ENCODE results near the gene TRAPPC1.

The TRAPPC1 gene

GRCh38 chr17:7887482-7888183 is 44.1 kb downstream of the TRAPPC1 start:
- peak overlapping the region; percentile 80 for H3K4me3 ChIP-seq (ENCODE audit: low read depth, low read length)
- TF ChIP-seq, protein P1, sequence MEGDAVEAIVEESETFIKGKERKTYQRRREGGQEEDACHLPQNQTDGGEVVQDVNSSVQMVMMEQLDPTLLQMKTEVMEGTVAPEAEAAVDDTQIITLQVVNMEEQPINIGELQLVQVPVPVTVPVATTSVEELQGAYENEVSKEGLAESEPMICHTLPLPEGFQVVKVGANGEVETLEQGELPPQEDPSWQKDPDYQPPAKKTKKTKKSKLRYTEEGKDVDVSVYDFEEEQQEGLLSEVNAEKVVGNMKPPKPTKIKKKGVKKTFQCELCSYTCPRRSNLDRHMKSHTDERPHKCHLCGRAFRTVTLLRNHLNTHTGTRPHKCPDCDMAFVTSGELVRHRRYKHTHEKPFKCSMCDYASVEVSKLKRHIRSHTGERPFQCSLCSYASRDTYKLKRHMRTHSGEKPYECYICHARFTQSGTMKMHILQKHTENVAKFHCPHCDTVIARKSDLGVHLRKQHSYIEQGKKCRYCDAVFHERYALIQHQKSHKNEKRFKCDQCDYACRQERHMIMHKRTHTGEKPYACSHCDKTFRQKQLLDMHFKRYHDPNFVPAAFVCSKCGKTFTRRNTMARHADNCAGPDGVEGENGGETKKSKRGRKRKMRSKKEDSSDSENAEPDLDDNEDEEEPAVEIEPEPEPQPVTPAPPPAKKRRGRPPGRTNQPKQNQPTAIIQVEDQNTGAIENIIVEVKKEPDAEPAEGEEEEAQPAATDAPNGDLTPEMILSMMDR (IDR thresholded peaks at IDR 0.05; ENCODE audit: low read depth, low read length), result no peak

GRCh38 chr17:7887038-7887481 is 44.7 kb downstream of the TRAPPC1 start:
- H3K4me3 ChIP-seq (ENCODE audit: low read depth, low read length), result peak overlapping the region; percentile 80
- TF ChIP-seq, protein P1 (IDR thresholded peaks at IDR 0.05; ENCODE audit: low read depth, low read length), result no peak

DNA sequence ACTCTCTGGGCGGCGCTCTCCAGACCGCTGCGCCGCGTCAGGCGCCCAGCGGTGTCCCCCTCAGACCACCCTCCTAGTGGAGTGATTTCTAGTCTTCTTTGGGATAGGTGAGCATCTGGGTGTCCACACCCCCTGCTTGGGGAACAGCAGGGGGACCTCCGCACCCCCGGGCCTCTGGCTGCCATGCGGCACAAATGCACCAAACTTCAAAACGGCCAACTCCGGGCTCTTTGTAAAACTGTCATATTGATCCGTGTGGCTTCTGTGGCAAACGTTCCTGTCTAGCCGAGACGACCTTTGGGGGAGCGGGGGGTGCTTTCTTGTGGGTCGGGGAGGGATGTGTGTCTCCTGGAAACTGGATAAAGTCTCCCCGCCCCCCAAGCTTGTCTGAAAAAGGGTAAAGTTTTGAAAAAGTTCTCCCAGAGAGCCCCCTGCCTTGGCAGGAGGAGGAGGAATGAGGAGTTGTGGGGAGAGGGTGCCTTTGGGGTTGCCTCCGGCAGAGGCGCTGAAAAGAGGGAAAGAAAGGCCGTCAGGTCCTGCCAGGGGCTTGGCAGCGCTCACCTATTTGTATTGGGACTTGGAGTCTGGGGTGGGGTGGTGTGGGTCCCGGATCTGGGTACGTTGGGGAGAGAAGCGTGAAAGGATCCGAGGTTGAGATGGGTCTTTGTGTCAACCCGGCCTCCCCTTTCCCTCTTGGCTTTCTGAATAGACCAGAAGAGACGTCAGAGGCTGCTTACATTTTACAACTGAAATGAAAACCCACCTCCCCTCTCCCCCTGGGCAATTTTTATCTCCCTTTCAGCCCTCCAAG is 45.3 kb downstream of the TRAPPC1 start:
- TF ChIP-seq, protein P1 (IDR thresholded peaks at IDR 0.05; ENCODE audit: low read depth, low read length), result no peak
- peak overlapping the region; percentile 80 for H3K4me3 ChIP-seq (ENCODE audit: low read depth, low read length)

- TF ChIP-seq, protein P1 (IDR thresholded peaks at IDR 0.05; ENCODE audit: low read depth, low read length), result no peak
- H3K4me3 ChIP-seq (ENCODE audit: low read depth, low read length), result peak overlapping the region; percentile 80
Measured at GRCh38 chr17:7885367-7886226, 46.1 kb downstream of the TRAPPC1 start.

- peak overlapping the region; percentile 80 for H3K4me3 ChIP-seq (ENCODE audit: low read depth, low read length)
- TF ChIP-seq, protein P1 (IDR thresholded peaks at IDR 0.05; ENCODE audit: low read depth, low read length), result no peak
Measured at GRCh38 chr17:7884581-7885366, 47.0 kb downstream of the TRAPPC1 start.

DNA sequence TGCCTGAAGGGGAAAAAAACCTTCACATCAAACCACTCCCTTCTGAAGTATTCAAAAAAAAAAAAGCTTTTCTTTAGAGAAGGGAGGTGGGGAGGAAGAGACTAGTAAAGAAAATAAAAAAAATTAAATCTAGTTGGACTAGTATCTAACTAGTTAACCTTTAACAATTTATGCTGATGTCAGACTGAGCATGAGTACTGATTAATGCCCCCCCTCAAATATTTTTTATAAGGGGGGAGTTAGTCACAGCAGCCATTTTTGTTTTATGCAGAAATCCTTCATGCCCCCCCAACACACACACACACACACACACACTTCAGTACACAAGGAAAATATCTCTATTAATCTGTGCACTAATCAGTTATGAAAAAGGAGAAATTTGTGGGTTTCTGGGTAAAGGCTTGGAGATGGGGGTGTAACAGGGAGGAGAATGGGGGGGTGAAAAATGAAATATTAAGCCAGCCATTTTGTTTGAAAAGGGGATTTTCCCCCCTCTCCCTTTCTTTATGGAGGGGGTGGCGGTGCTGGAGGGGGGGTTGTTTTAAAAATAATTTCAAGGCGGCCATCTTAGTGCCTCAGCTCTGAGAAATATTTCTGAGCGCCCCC is 47.9 kb downstream of the TRAPPC1 start:
- TF ChIP-seq, protein P1 (IDR thresholded peaks at IDR 0.05; ENCODE audit: low read depth, low read length), result no peak
- H3K4me3 ChIP-seq (ENCODE audit: low read depth, low read length), result peak overlapping the region; percentile 55
